MM.1S (cell line): ENCODE data around the gene ALDH1B1.

Experiments used
- DNase-seq: peaks from one replicate; pipeline ENCODE4 v3.0.0-alpha.2; 2015
- H2AFZ ChIP-seq: fragments of 300-600 bp; sonication (generic); 2 replicates; pipeline ENCODE4 v1.6.0; 2016; ENCODE audit warnings: antibody characterized with exemption, low read length
- H3F3A ChIP-seq: fragments of 300-600 bp; sonication (generic); 2 replicates; pipeline ENCODE4 v1.6.1; 2016; ENCODE audit warnings: mild to moderate bottlenecking, antibody characterized with exemption, low read length, moderate library complexity, mixed read lengths; ENCODE audit not compliant: insufficient read depth
- H3K27ac ChIP-seq: fragments of 300-600 bp; sonication (generic); 2 replicates; pipeline ENCODE4 v1.5.1; 2016; ENCODE audit warnings: mild to moderate bottlenecking, low read length
- H3K27me3 ChIP-seq: fragments of 300-600 bp; sonication (generic); replicated peaks from 2 replicates; pipeline ENCODE4 v1.6.0; 2016; ENCODE audit warnings: low read length; ENCODE audit not compliant: insufficient read depth
- H3K36me3 ChIP-seq: fragments of 300-600 bp; sonication (generic); replicated peaks from 2 replicates; pipeline ENCODE4 v1.6.1; 2016; ENCODE audit warnings: mild to moderate bottlenecking, low read length, mixed read lengths; ENCODE audit not compliant: insufficient read depth
- H3K4me1 ChIP-seq: fragments of 300-600 bp; sonication (generic); 2 replicates; pipeline ENCODE4 v1.6.1; 2016; ENCODE audit warnings: low read length, mixed read lengths
- H3K4me2 ChIP-seq: fragments of 300-600 bp; sonication (generic); 2 replicates; pipeline ENCODE4 v1.6.0; 2016; ENCODE audit warnings: low read depth, low read length
- H3K4me3 ChIP-seq: fragments of 300-600 bp; sonication (generic); 2 replicates; pipeline ENCODE4 v1.5.1; 2016; ENCODE audit warnings: low read length, mixed read lengths
- H3K79me2 ChIP-seq: fragments of 300-600 bp; sonication (generic); 2 replicates; pipeline ENCODE4 v1.6.1; 2016; ENCODE audit warnings: mixed run types, low read length, mixed read lengths
- H3K9ac ChIP-seq: fragments of 300-600 bp; sonication (generic); 2 replicates; pipeline ENCODE4 v1.6.1; 2016; ENCODE audit warnings: low read length, mixed read lengths
- H3K9me2 ChIP-seq: fragments of 300-600 bp; sonication (generic); replicated peaks from 2 replicates; pipeline ENCODE4 v1.6.1; 2016; ENCODE audit warnings: mild to moderate bottlenecking, low read length, mixed read lengths; ENCODE audit not compliant: insufficient read depth
- H3K9me3 ChIP-seq: fragments of 300-600 bp; sonication (generic); replicated peaks from 2 replicates; pipeline ENCODE4 v1.6.1; 2016; ENCODE audit warnings: mild to moderate bottlenecking, low read length, mixed read lengths; ENCODE audit not compliant: insufficient read depth
- H4K20me1 ChIP-seq: fragments of 300-600 bp; sonication (generic); 2 replicates; pipeline ENCODE4 v1.6.1; 2016; ENCODE audit warnings: mild to moderate bottlenecking, low read length, moderate library complexity, mixed read lengths; ENCODE audit not compliant: insufficient read depth
- CTCF ChIP-seq: fragments of 300-600 bp; sonication (generic); IDR thresholded peaks from 2 replicates; pipeline ENCODE4 v1.5.1; 2016; ENCODE audit warnings: antibody characterized with exemption, low read length, mixed read lengths
- EZH2 ChIP-seq: fragments of 300-600 bp; sonication (generic); optimal IDR thresholded peaks from 2 replicates; pipeline ENCODE3; 2017; ENCODE audit warnings: low read depth, mild to moderate bottlenecking, antibody characterized with exemption, low read length, mixed read lengths
- EZH2phosphoT487 ChIP-seq: fragments of 300-600 bp; sonication (generic); IDR thresholded peaks from 2 replicates; pipeline ENCODE4 v1.6.1; 2018; ENCODE audit warnings: antibody characterized with exemption, low read length

The ALDH1B1 gene

GRCh38 chr9:38434365-38434764 lies 41.9 kb downstream of the ALDH1B1 start:
- H3K36me3 ChIP-seq: no peaks in the 10 kb centered on the region
- H3K79me2 ChIP-seq: no peaks in the 10 kb centered on the region
- no peaks in the 10 kb centered on the region for H3K27me3 ChIP-seq
- H3K9me2 ChIP-seq: no peaks in the 10 kb centered on the region
- H4K20me1 ChIP-seq: no peaks in the 10 kb centered on the region
- no peak overlapping the region for H3K9ac ChIP-seq
- DNase-seq: no peak
- H3K9me3 ChIP-seq: no peaks in the 10 kb centered on the region
- H3K4me1 ChIP-seq: no peaks in the 10 kb centered on the region
- TF ChIP-seq EZH2phosphoT487: no peak
- no peak for TF ChIP-seq EZH2
- no peak for TF ChIP-seq CTCF
- H2AFZ ChIP-seq: no peak overlapping the region
- no peak overlapping the region for H3K4me2 ChIP-seq
- no peaks in the 10 kb centered on the region for H3F3A ChIP-seq
- no peak overlapping the region for H3K4me3 ChIP-seq
- H3K27ac ChIP-seq: no peak overlapping the region

GRCh38 chr9:38434853-38435252 lies 42.4 kb downstream of the ALDH1B1 start:
- no peaks in the 10 kb centered on the region for H3K4me1 ChIP-seq
- H3K9me2 ChIP-seq: no peaks in the 10 kb centered on the region
- H3K4me3 ChIP-seq: no peak overlapping the region
- H3K9me3 ChIP-seq: no peaks in the 10 kb centered on the region
- no peaks in the 10 kb centered on the region for H3K79me2 ChIP-seq
- no peak overlapping the region for H2AFZ ChIP-seq
- no peaks in the 10 kb centered on the region for H4K20me1 ChIP-seq
- H3K4me2 ChIP-seq: no peak overlapping the region
- H3K9ac ChIP-seq: no peak overlapping the region
- no peak overlapping the region for H3K27ac ChIP-seq
- H3K36me3 ChIP-seq: no peaks in the 10 kb centered on the region
- DNase-seq: no peak
- no peaks in the 10 kb centered on the region for H3F3A ChIP-seq
- H3K27me3 ChIP-seq: no peaks in the 10 kb centered on the region
- TF ChIP-seq CTCF: no peak
- TF ChIP-seq EZH2phosphoT487: no peak
- TF ChIP-seq EZH2: no peak

GRCh38 chr9:38435521-38435920 lies 43.0 kb downstream of the ALDH1B1 start:
- Histone ChIP-seq H4K20me1 (no peaks in the 10 kb centered on the region), H3K9ac (no peak overlapping the region), H3K4me3 (no peak overlapping the region), H2AFZ (no peak overlapping the region), H3F3A (no peaks in the 10 kb centered on the region), H3K27me3 (no peaks in the 10 kb centered on the region), H3K79me2 (no peaks in the 10 kb centered on the region), H3K9me2 (no peaks in the 10 kb centered on the region), H3K4me1 (no peaks in the 10 kb centered on the region), H3K9me3 (no peaks in the 10 kb centered on the region), H3K27ac (no peak overlapping the region), H3K4me2 (no peak overlapping the region), H3K36me3 (no peaks in the 10 kb centered on the region)
- TF ChIP-seq EZH2phosphoT487 (no peak), EZH2 (no peak), CTCF (no peak)
- no peak for DNase-seq
